Measurements from ENCODE around the gene SYNE4.

Gene SYNE4

GRCh38 chr19:35995048-35995993 lies 13.3 kb downstream of the SYNE4 start, which contains the start of gene SDHAF1:
Gene SDHAF1, plus strand, starts transcription at chr19:35995188. Its CDS starts 87 bp downstream, at chr19:35995275.
- peaks cover 0 to 30% (median 20%) of the 10 kb centered on the region in 11 experiments; a peak in 21 of 22 replicates for H3K36me3 ChIP-seq

GRCh38 chr19:35993923-35994598 lies 14.6 kb downstream of the SYNE4 start:
- Histone ChIP-seq H3K9me3 (replicated peaks in 1 of 11) (peaks cover 0 to 7% (median 3%) of the 10 kb centered on the region in 11 experiments; a peak in 16 of 22 replicates), H3K4me3 (peak overlapping the region; percentile 81 to 93 (median 87); a peak in 18 of 20 replicates), H3K4me1 (peaks cover 31 to 48% (median 36%) of the 10 kb centered on the region in 10 experiments), H3K4me2 (peak overlapping the region; percentile 93 to 99 (median 97)), H4K20me1 (peaks cover 6 to 38% (median 30%) of the 10 kb centered on the region in 11 experiments; a peak in 19 of 22 replicates), H3K27me3 (peaks cover 0 to 21% (median 15%) of the 10 kb centered on the region in 11 experiments; a peak in 17 of 22 replicates), H3K9ac (peak overlapping the region in 9 of 11 experiments; percentile 80 to 89 (median 84); a peak in 15 of 22 replicates), H3K36me3 (peaks cover 0 to 20% (median 18%) of the 10 kb centered on the region in 11 experiments; a peak in 21 of 22 replicates), H3K27ac (peak overlapping the region in 3 of 11 experiments; percentile 71 to 84 (median 76); a peak in 4 of 22 replicates)
- TF ChIP-seq Cebpa-rat (IDR thresholded peaks at IDR 0.05): no peak

More at GRCh38 chr19:35995048-35995993, 13.3 kb downstream of the SYNE4 start, which contains the start of gene SDHAF1:
- Histone ChIP-seq H4K20me1 (peaks cover 11 to 49% (median 38%) of the 10 kb centered on the region in 11 experiments; a peak in 21 of 22 replicates), H3K9me3 (replicated peaks in 1 of 11) (no peaks in the 10 kb centered on the region), H3K4me3 (peak within 1 kb of the TSS; percentile 81 to 93 (median 87)), H3K27ac (peak within 1 kb of the TSS; percentile 60 to 84 (median 78); a peak in 21 of 22 replicates), H3K9ac (peak within 1 kb of the TSS; percentile 76 to 89 (median 84)), H3K4me2 (peak within 1 kb of the TSS; percentile 93 to 99 (median 97)), H3K27me3 (peaks cover 0 to 13% (median 10%) of the 10 kb centered on the region in 11 experiments; a peak in 15 of 22 replicates), H3K4me1 (peaks cover 31 to 50% (median 36%) of the 10 kb centered on the region in 10 experiments)
- TF ChIP-seq Cebpa-rat (IDR thresholded peaks at IDR 0.05): peak in 8 of 11 experiments; percentile 26 to 74 (median 55); a peak in 12 of 22 replicates

- Histone ChIP-seq H3K27me3 (peaks cover 0 to 31% (median 25%) of the 10 kb centered on the region in 11 experiments; a peak in 21 of 22 replicates), H3K4me2 (peak overlapping the region in 7 of 11 experiments; percentile 93 to 99 (median 97); a peak in 7 of 22 replicates), H3K4me1 (peaks cover 31 to 45% (median 36%) of the 10 kb centered on the region in 10 experiments), H3K9ac (no peak overlapping the region), H4K20me1 (peaks cover 6 to 29% (median 24%) of the 10 kb centered on the region in 11 experiments; a peak in 18 of 22 replicates), H3K36me3 (peaks cover 0 to 10% (median 9%) of the 10 kb centered on the region in 11 experiments; a peak in 19 of 22 replicates), H3K4me3 (no peak overlapping the region), H3K9me3 (replicated peaks in 1 of 11) (peaks cover 5 to 14% (median 9%) of the 10 kb centered on the region in 11 experiments; a peak in 18 of 22 replicates), H3K27ac (no peak overlapping the region)
- no peak for TF ChIP-seq Cebpa-rat (IDR thresholded peaks at IDR 0.05)
Measured at GRCh38 chr19:35992907-35993765, 15.5 kb downstream of the SYNE4 start.

GRCh38 chr19:35991731-35992450 lies 16.7 kb downstream of the SYNE4 start:
- Histone ChIP-seq H3K27me3 (peaks cover 0 to 43% (median 37%) of the 10 kb centered on the region in 11 experiments; a peak in 21 of 22 replicates), H4K20me1 (peaks cover 3 to 18% (median 13%) of the 10 kb centered on the region in 11 experiments; a peak in 15 of 22 replicates), H3K4me2 (no peak overlapping the region), H3K4me1 (peaks cover 26 to 42% (median 30%) of the 10 kb centered on the region in 10 experiments), H3K4me3 (no peak overlapping the region), H3K27ac (no peak overlapping the region), H3K36me3 (no peaks in the 10 kb centered on the region; a peak in 1 of 22 replicates), H3K9me3 (replicated peaks in 1 of 11) (peaks cover 5 to 15% (median 9%) of the 10 kb centered on the region in 11 experiments; a peak in 18 of 22 replicates), H3K9ac (no peak overlapping the region)
- TF ChIP-seq Cebpa-rat (IDR thresholded peaks at IDR 0.05): no peak

GRCh38 chr19:35990771-35991730 lies 17.6 kb downstream of the SYNE4 start:
- no peak for TF ChIP-seq Cebpa-rat (IDR thresholded peaks at IDR 0.05)
- Histone ChIP-seq H3K9me3 (replicated peaks in 1 of 11) (peaks cover 5 to 15% (median 9%) of the 10 kb centered on the region in 11 experiments; a peak in 18 of 22 replicates), H3K4me1 (peaks cover 18 to 40% (median 27%) of the 10 kb centered on the region in 10 experiments), H4K20me1 (peaks cover 0 to 9% (median 5%) of the 10 kb centered on the region in 11 experiments; a peak in 12 of 22 replicates), H3K4me2 (no peak overlapping the region; a peak in 1 of 22 replicates), H3K27ac (no peak overlapping the region), H3K9ac (no peak overlapping the region), H3K36me3 (no peaks in the 10 kb centered on the region), H3K4me3 (no peak overlapping the region), H3K27me3 (peaks cover 5 to 51% (median 46%) of the 10 kb centered on the region in 11 experiments; a peak in 21 of 22 replicates)

- Histone ChIP-seq H3K4me1 (peaks cover 11 to 31% (median 19%) of the 10 kb centered on the region in 10 experiments), H3K9me3 (replicated peaks in 1 of 11) (peaks cover 5 to 15% (median 9%) of the 10 kb centered on the region in 11 experiments; a peak in 18 of 22 replicates), H3K36me3 (no peaks in the 10 kb centered on the region), H3K27ac (no peak overlapping the region), H3K9ac (no peak overlapping the region), H3K4me3 (no peak overlapping the region), H3K4me2 (no peak overlapping the region), H3K27me3 (peaks cover 7 to 60% (median 55%) of the 10 kb centered on the region in 11 experiments; a peak in 21 of 22 replicates), H4K20me1 (peaks cover 0 to 5% (median 0%) of the 10 kb centered on the region in 11 experiments; a peak in 1 of 22 replicates)
- no peak for TF ChIP-seq Cebpa-rat (IDR thresholded peaks at IDR 0.05)
Measured at GRCh38 chr19:35990156-35990555, 18.5 kb downstream of the SYNE4 start.
